ENCODE data around the gene HNRNPH3. TPM values are rescaled to one million over a fixed set of nuclear protein-coding genes. Genes with fewer than 3 reads are reported as not detected.
"Not testable (repeated sequence)": the region's sequence is repeated elsewhere in the genome, so short reads cannot be mapped to it uniquely, and the experiment has no call there.

The HNRNPH3 gene
- total and polyA plus RNA-seq, 2 experiments from 2014 or later: 96.1 to 182 TPM

DNA sequence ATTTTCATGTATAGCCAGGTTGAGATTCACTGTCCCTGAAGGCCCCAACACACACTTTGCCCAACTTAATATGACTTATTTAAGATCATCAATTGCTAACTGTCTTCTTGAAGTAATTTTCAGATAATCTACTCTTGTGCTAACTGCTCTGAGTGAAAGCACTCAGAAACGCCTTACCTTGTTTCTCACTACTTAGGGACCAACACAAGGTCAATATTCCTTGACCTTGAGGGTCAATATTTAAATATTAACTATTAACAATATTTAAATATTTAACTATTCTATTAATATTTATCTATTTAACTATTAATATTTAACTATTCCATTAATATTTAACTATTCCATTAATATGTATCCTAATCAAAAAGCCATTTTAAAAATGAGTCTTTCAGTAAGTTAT is 26.0 kb upstream of the HNRNPH3 start:
- no peaks in the 10 kb centered on the region for H3K27me3 ChIP-seq
- no peak overlapping the region for H3K27ac ChIP-seq
- no peaks in the 10 kb centered on the region for H3K36me3 ChIP-seq
- no peaks in the 10 kb centered on the region for H3K4me1 ChIP-seq (ENCODE audit: low read depth)
- no peak for TF ChIP-seq CTCF (IDR thresholded peaks at IDR 0.05; ENCODE audit: low read depth, low read length)
- no peak overlapping the region for H3K4me3 ChIP-seq
- H3K9me3 ChIP-seq (ENCODE audit: low read depth): no peaks in the 10 kb centered on the region
- no peak for DNase-seq (ENCODE audit: low read depth in 1 of 2, low spot score in 1 of 2)

DNA sequence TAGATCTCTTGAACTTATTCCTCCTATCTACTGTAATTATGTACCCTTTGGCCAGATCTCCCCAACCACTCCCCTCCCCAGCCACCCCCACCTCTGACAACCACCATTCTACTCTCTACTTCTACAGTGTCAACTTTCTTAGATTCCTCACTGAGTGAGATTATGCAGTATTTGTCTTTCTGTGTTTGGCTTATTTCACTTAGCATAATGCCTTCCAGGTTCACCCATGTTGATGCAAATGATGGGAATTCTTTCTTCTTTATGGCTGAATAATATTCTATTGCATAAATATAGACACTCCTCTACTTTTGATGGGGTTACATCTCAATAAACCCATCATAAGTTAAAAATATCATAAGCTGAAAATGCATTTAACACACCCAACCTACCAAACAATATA is 21.3 kb upstream of the HNRNPH3 start:
- Histone ChIP-seq H3K9me3 (ENCODE audit: low read depth) (no peaks in the 10 kb centered on the region), H3K27ac (no peak overlapping the region), H3K27me3 (no peaks in the 10 kb centered on the region), H3K4me3 (no peak overlapping the region), H3K36me3 (no peaks in the 10 kb centered on the region), H3K4me1 (ENCODE audit: low read depth) (no peaks in the 10 kb centered on the region)
- TF ChIP-seq CTCF (IDR thresholded peaks at IDR 0.05; ENCODE audit: low read depth, low read length): no peak
- DNase-seq (ENCODE audit: low read depth in 1 of 2, low spot score in 1 of 2): no peak

GRCh38 chr10:68314930-68315329 is 16.9 kb upstream of the HNRNPH3 start:
- not testable (repeated sequence) for H3K4me1 ChIP-seq (ENCODE audit: low read depth); H3K27ac ChIP-seq; H3K4me3 ChIP-seq; H3K36me3 ChIP-seq; H3K27me3 ChIP-seq; DNase-seq (ENCODE audit: low read depth in 1 of 2, low spot score in 1 of 2); H3K9me3 ChIP-seq (ENCODE audit: low read depth)

DNA sequence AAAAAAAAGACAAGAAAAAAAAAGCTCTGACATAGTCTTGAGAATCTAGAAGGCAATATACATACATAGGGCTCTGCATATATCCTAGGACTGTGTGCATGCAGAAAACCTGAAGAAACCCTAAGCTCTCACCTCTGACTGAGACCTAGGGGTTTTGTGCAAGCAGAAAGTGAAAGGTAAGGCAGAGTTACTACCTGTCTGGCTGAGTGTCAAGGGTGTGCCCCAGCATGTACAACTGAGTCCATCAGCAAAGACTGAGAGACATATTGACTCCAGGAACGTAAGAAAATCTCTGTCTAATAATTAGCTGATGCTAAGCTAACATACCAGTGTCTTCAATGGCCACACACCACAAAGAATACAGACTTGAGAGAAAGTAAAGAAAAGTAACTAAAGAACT is 16.3 kb upstream of the HNRNPH3 start:
- Histone ChIP-seq H3K27ac (no peak overlapping the region), H3K4me1 (ENCODE audit: low read depth) (no peaks in the 10 kb centered on the region), H3K36me3 (no peaks in the 10 kb centered on the region), H3K27me3 (no peaks in the 10 kb centered on the region), H3K4me3 (no peak overlapping the region), H3K9me3 (ENCODE audit: low read depth) (no peaks in the 10 kb centered on the region)
- no peak for TF ChIP-seq CTCF (IDR thresholded peaks at IDR 0.05; ENCODE audit: low read depth, low read length)
- DNase-seq (ENCODE audit: low read depth in 1 of 2, low spot score in 1 of 2): no peak

DNA sequence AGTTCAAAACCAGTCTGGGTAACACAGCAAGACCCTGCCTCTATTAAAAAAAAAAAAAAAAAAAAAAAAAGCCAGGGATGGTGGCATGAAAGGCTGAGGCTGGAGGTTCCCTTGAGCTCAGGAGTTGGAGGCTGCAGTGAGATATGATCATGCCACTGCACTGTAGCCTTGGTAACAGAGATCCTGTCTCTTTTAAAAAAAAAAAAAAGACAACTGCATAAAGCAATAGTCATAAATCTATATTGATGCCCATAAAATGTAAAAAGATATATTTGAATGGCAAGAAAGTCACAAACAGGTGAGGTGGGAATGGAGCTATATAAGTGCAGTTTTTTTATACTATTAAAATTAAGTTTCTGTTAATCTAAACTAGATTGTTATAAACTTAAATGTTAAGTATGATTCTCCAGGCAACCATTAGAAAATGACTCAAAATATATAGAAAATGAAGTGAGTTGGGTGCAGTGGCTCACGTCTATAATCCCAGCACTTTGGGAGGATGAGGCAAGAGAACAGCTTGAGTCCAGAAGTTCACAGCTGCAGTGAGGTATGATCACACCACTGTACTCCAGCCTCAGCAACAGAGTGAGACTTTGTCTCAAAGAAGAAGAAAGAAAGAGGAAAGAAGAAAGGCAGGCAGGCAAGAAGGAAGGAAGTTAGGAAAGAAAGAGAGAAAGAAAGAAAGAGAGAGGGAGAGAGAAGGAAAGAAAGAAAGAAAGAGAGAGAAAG is 13.4 kb upstream of the HNRNPH3 start:
- DNase-seq (ENCODE audit: low read depth in 1 of 2, low spot score in 1 of 2): no peak
- no peak for TF ChIP-seq CTCF (IDR thresholded peaks at IDR 0.05; ENCODE audit: low read depth, low read length)
- H3K36me3 ChIP-seq: no peaks in the 10 kb centered on the region
- H3K4me3 ChIP-seq: no peak overlapping the region
- H3K4me1 ChIP-seq (ENCODE audit: low read depth): no peaks in the 10 kb centered on the region
- H3K27me3 ChIP-seq: no peaks in the 10 kb centered on the region
- H3K9me3 ChIP-seq (ENCODE audit: low read depth): no peaks in the 10 kb centered on the region
- no peak overlapping the region for H3K27ac ChIP-seq

DNA sequence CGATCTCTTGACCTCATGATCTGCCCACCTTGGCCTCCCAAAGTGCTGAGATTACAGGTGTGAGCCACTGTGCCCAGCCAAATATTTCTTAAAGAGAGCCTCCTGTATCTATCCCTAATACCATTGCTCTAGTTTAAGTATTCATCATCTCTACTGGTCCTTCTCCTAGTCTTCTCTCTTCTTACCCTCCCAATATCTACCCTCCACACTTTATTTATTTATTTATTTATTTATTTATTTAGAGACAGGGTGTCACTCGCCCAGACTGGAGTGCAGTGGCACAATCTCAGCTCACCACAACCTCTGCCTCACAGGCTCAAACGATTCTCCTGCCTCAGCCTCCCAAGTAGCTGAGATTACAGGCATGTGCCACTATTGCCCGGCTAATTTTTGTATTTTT is 7.5 kb upstream of the HNRNPH3 start:
- H3K4me3 ChIP-seq; DNase-seq (ENCODE audit: low read depth in 1 of 2, low spot score in 1 of 2); H3K27me3 ChIP-seq; H3K36me3 ChIP-seq; H3K9me3 ChIP-seq (ENCODE audit: low read depth); H3K4me1 ChIP-seq (ENCODE audit: low read depth); H3K27ac ChIP-seq: not testable (repeated sequence)

Measured in cardiac muscle cell (in vitro differentiated cells and primary cell).